H9 (cell line): Measurements from ENCODE around the gene RBMS3. TPM values are rescaled to one million over a fixed set of nuclear protein-coding genes. Genes with fewer than 3 reads are reported as not detected.

ENCODE experiments used
- DNase-seq: peaks from one replicate; pipeline ENCODE4 v3.0.0-alpha.2; 2017
- H2AFZ ChIP-seq: one replicate; pipeline ENCODE4 v1.6.1; 2013; ENCODE audit warnings: mild to moderate bottlenecking, low read length, control low read depth, moderate library complexity
- H2AK5ac ChIP-seq: 2 replicates; pipeline ENCODE4 v1.6.1; 2013; ENCODE audit warnings: low read length, control low read depth, mixed read lengths; ENCODE audit not compliant: insufficient read length
- H2BK120ac ChIP-seq: one replicate; pipeline ENCODE4 v1.6.1; 2013; ENCODE audit warnings: low read depth, mild to moderate bottlenecking, low read length, control low read depth, inconsistent platforms; ENCODE audit not compliant: poor library complexity, severe bottlenecking
- H2BK12ac ChIP-seq: 2 replicates; pipeline ENCODE4 v1.6.1; 2013; ENCODE audit warnings: low read length, control low read depth, mixed read lengths, low read depth; ENCODE audit not compliant: insufficient read length
- H2BK15ac ChIP-seq: 2 replicates; pipeline ENCODE4 v1.6.1; 2013; ENCODE audit warnings: low read depth, low read length, control low read depth
- H2BK20ac ChIP-seq: one replicate; pipeline ENCODE4 v1.6.1; 2013; ENCODE audit warnings: low read depth, mild to moderate bottlenecking, low read length, control low read depth, inconsistent platforms; ENCODE audit not compliant: poor library complexity, severe bottlenecking
- H2BK5ac ChIP-seq: 2 replicates; pipeline ENCODE4 v1.6.1; 2013; ENCODE audit warnings: low read length, control low read depth, mixed read lengths; ENCODE audit not compliant: insufficient read length
- H3K14ac ChIP-seq: 2 replicates; pipeline ENCODE4 v1.6.1; 2013; ENCODE audit warnings: low read length, control low read depth; ENCODE audit not compliant: insufficient read depth
- H3K18ac ChIP-seq: 2 replicates; pipeline ENCODE4 v1.6.1; 2013; ENCODE audit warnings: low read depth, mild to moderate bottlenecking, mixed read lengths, low read length, control low read depth; ENCODE audit not compliant: insufficient read length
- H3K23ac ChIP-seq: 2 replicates; pipeline ENCODE4 v1.6.1; 2013; ENCODE audit warnings: low read length, control low read depth, mixed read lengths, low read depth; ENCODE audit not compliant: insufficient read length
- H3K23me2 ChIP-seq: 2 replicates; pipeline ENCODE4 v1.6.1; 2013; ENCODE audit warnings: low read depth, mild to moderate bottlenecking, mixed read lengths, low read length, control low read depth; ENCODE audit not compliant: insufficient read length, poor library complexity, severe bottlenecking
- H3K27ac ChIP-seq: 2 replicates; pipeline ENCODE4 v1.5.1; 2013; ENCODE audit warnings: low read length, control low read depth, mixed read lengths, low read depth; ENCODE audit not compliant: insufficient read length
- H3K27me3 ChIP-seq: 2 replicates; pipeline ENCODE4 v1.6.1; 2013; ENCODE audit warnings: low read length, control low read depth, inconsistent platforms; ENCODE audit not compliant: insufficient read depth
- H3K4ac ChIP-seq: 2 replicates; pipeline ENCODE4 v1.6.1; 2013; ENCODE audit warnings: low read depth, mild to moderate bottlenecking, control low read depth, inconsistent platforms, low read length, moderate library complexity
- H3K4me1 ChIP-seq: 2 replicates; pipeline ENCODE4 v1.6.1; 2013; ENCODE audit warnings: low read length, control low read depth, inconsistent platforms; ENCODE audit not compliant: insufficient read depth
- H3K4me2 ChIP-seq: 2 replicates; pipeline ENCODE4 v1.6.1; 2013; ENCODE audit warnings: low read length, control low read depth, mixed read lengths; ENCODE audit not compliant: insufficient read length, insufficient read depth
- H3K56ac ChIP-seq: 2 replicates; pipeline ENCODE4 v1.6.1; 2013; ENCODE audit warnings: low read depth, mild to moderate bottlenecking, mixed read lengths, low read length, control low read depth; ENCODE audit not compliant: insufficient read length
- H3K79me1 ChIP-seq: 2 replicates; pipeline ENCODE4 v1.6.1; 2013; ENCODE audit warnings: low read depth, mild to moderate bottlenecking, moderate library complexity, low read length, control low read depth, inconsistent platforms; ENCODE audit not compliant: insufficient read depth, poor library complexity, severe bottlenecking
- H3K79me2 ChIP-seq: 2 replicates; pipeline ENCODE4 v1.6.1; 2013; ENCODE audit warnings: low read length, control low read depth, inconsistent platforms; ENCODE audit not compliant: insufficient read depth
- H3K9ac ChIP-seq: 2 replicates; pipeline ENCODE4 v1.6.1; 2013; ENCODE audit warnings: low read length, control low read depth, mixed read lengths; ENCODE audit not compliant: insufficient read length; ENCODE audit errors: extremely low read depth
- H3K9me3 ChIP-seq: one replicate; pipeline ENCODE4 v1.6.1; 2013; ENCODE audit warnings: low read depth, low read length, inconsistent platforms; ENCODE audit not compliant: control insufficient read depth
- H3T11ph ChIP-seq: one replicate; pipeline ENCODE4 v1.6.1; 2013; ENCODE audit warnings: mild to moderate bottlenecking, low read length, control low read depth, inconsistent platforms
- H4K20me1 ChIP-seq: one replicate; pipeline ENCODE4 v1.6.1; 2013; ENCODE audit not compliant: control insufficient read depth, insufficient read length, insufficient read depth
- H4K5ac ChIP-seq: 2 replicates; pipeline ENCODE4 v1.6.1; 2013; ENCODE audit warnings: low read depth, mild to moderate bottlenecking, mixed read lengths, low read length, control low read depth; ENCODE audit not compliant: insufficient read length
- H4K8ac ChIP-seq: replicated peaks from 2 replicates; pipeline ENCODE4 v1.6.1; 2013; ENCODE audit warnings: low read length, control low read depth, mixed read lengths, low read depth; ENCODE audit not compliant: insufficient read length
- H4K91ac ChIP-seq: 2 replicates; pipeline ENCODE4 v1.6.1; 2013; ENCODE audit warnings: low read depth, mild to moderate bottlenecking, moderate library complexity, mixed read lengths, low read length, control low read depth; ENCODE audit not compliant: insufficient read length
- H3K27ac Mint-ChIP-seq, 3 experiments: 2 replicates in 2 of 3; 3 replicates in 1 of 3; pipeline ENCODE4 v1.8.0; 2020 to 2021; ENCODE audit warnings: mixed read lengths in 3 of 3, mild to moderate bottlenecking in 1 of 3, moderate library complexity in 1 of 3
- H3K27me3 Mint-ChIP-seq: 2 replicates; pipeline ENCODE4 v1.8.0; 2021; ENCODE audit warnings: low read depth, mild to moderate bottlenecking, moderate library complexity, mixed read lengths
- H3K36me3 Mint-ChIP-seq, 3 experiments: 2 replicates in 2 of 3; 3 replicates in 1 of 3; pipeline ENCODE4 v1.8.0; 2020 to 2021; ENCODE audit warnings: low read depth in 3 of 3, mixed read lengths in 3 of 3; ENCODE audit not compliant: insufficient read depth in 1 of 3
- H3K4me1 Mint-ChIP-seq, 2 experiments: 2 replicates each; pipeline ENCODE4 v1.8.0; 2020; ENCODE audit warnings: mixed read lengths in 2 of 2
- H3K4me3 Mint-ChIP-seq, 2 experiments: 2 replicates in 1 of 2; 3 replicates in 1 of 2; pipeline ENCODE4 v1.8.0; 2020 to 2021; ENCODE audit warnings: mild to moderate bottlenecking in 2 of 2, mixed read lengths in 2 of 2, moderate library complexity in 1 of 2
- H3K9me3 Mint-ChIP-seq, 2 experiments: 2 replicates in 1 of 2; 3 replicates in 1 of 2; pipeline ENCODE4 v1.8.0; 2020; ENCODE audit warnings: mild to moderate bottlenecking in 2 of 2, mixed read lengths in 2 of 2, moderate library complexity in 1 of 2
- WGBS: extraction: QIAGEN DNeasy Blood & Tissue Kit; methylation state at CpG from one replicate; pipeline ENCODE4 v1.1.7; 2013; ENCODE audit warnings: missing lambda C conversion rate, low lambda C conversion rate, mixed read lengths; ENCODE audit not compliant: insufficient read length; ENCODE audit errors: extremely low coverage; 5-methylcytosine and 5-hydroxymethylcytosine counted together
- total RNA-seq: library from RNA; stranded (reverse); gene quantifications from 2 replicates; pipeline ENCODE4 v1.2.1, GENCODE V29; 2021
- TF ChIP-seq, protein P1 (sequence below): fragments of 200-600 bp; sonication (generic); conservative IDR thresholded peaks from 3 replicates; pipeline ENCODE4 v1.8.0; 2021; ENCODE audit warnings: antibody characterized with exemption, mild to moderate bottlenecking

Gene RBMS3
- total RNA-seq, 1 experiment from 2014 or later, result 8.1 TPM

DNA sequence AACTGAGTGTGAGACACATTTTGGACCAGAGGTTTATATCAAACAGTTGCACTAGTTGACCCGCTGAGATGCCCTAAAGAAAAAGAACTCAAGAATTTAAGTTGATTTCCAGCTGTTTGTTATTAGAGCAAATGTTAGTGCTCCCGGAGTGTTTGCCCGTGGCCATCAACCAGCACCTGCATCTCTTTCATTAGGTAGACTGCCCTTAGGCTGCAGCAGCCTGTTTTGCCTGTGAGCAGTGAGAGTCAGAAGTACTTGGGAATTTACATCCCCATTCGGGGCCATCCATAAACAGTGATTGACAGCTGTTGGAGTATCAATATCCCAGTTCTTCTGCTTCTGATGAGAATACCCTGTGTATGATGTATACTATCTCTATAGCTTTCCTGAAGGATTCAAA, 492.6 kb downstream of the RBMS3 start:
- WGBS, result no CpG with 5 or more reads among the region's 4 CpGs
- no peak overlapping the region for H3K4me3 Mint-ChIP-seq
- no peak overlapping the region for H2BK120ac ChIP-seq
- no peak overlapping the region for H3K27ac ChIP-seq
- H3K4me2 ChIP-seq, result no peak overlapping the region
- no peak overlapping the region for H2BK5ac ChIP-seq
- H3K27me3 ChIP-seq, result no peaks in the 10 kb centered on the region
- H2AFZ ChIP-seq, result no peak overlapping the region
- H4K5ac ChIP-seq, result no peak overlapping the region
- H3K23ac ChIP-seq, result no peak overlapping the region
- H3K79me1 ChIP-seq, result no peaks in the 10 kb centered on the region
- no peak overlapping the region for H4K91ac ChIP-seq
- no peak overlapping the region for H3K56ac ChIP-seq
- no peaks in the 10 kb centered on the region; a peak in 1 of 5 replicates for H3K9me3 Mint-ChIP-seq
- no peaks in the 10 kb centered on the region for H4K20me1 ChIP-seq
- DNase-seq, result no peak
- H3K9me3 ChIP-seq, result no peaks in the 10 kb centered on the region
- no peak overlapping the region for H3K9ac ChIP-seq
- H4K8ac ChIP-seq, result no peak overlapping the region
- H2AK5ac ChIP-seq, result no peak overlapping the region
- TF ChIP-seq, protein P1, sequence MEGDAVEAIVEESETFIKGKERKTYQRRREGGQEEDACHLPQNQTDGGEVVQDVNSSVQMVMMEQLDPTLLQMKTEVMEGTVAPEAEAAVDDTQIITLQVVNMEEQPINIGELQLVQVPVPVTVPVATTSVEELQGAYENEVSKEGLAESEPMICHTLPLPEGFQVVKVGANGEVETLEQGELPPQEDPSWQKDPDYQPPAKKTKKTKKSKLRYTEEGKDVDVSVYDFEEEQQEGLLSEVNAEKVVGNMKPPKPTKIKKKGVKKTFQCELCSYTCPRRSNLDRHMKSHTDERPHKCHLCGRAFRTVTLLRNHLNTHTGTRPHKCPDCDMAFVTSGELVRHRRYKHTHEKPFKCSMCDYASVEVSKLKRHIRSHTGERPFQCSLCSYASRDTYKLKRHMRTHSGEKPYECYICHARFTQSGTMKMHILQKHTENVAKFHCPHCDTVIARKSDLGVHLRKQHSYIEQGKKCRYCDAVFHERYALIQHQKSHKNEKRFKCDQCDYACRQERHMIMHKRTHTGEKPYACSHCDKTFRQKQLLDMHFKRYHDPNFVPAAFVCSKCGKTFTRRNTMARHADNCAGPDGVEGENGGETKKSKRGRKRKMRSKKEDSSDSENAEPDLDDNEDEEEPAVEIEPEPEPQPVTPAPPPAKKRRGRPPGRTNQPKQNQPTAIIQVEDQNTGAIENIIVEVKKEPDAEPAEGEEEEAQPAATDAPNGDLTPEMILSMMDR, result no peak
- H2BK20ac ChIP-seq, result no peak overlapping the region
- H2BK12ac ChIP-seq, result no peak overlapping the region
- no peaks in the 10 kb centered on the region; the same call in 1 of the 2 replicates for H3K4me1 ChIP-seq
- no peak overlapping the region for H2BK15ac ChIP-seq
- no peaks in the 10 kb centered on the region for H3K79me2 ChIP-seq
- no peak overlapping the region for H3K27ac Mint-ChIP-seq
- H3K36me3 Mint-ChIP-seq, result no peaks in the 10 kb centered on the region; a peak in 1 of 7 replicates
- no peak overlapping the region for H3K4ac ChIP-seq
- no peak overlapping the region for H3T11ph ChIP-seq
- peaks cover 11 to 25% of the 10 kb centered on the region in 2 experiments for H3K4me1 Mint-ChIP-seq
- H3K27me3 Mint-ChIP-seq, result no peaks in the 10 kb centered on the region
- H3K14ac ChIP-seq, result no peak overlapping the region
- no peak overlapping the region for H3K18ac ChIP-seq
- no peaks in the 10 kb centered on the region for H3K23me2 ChIP-seq
